Stimulated activated CD8-positive, alpha-beta memory T cell treated with anti-CD3 and anti-CD28 coated beads, Interleukin-4, amount 100 ng/mL, for 4 hours (primary cell): ENCODE data around the gene PPM1G.
"Not testable (repeated sequence)": the region's sequence is repeated elsewhere in the genome, so short reads cannot be mapped to it uniquely, and the experiment has no call there.

ENCODE experiments used
- DNase-seq, 2 donors: peaks; one replicate each; pipeline ENCODE4 v3.0.0-alpha.2; 2020; ENCODE audit warnings: low read depth in 2 of 2, low spot score in 1 of 2

PPM1G gene, protein sequence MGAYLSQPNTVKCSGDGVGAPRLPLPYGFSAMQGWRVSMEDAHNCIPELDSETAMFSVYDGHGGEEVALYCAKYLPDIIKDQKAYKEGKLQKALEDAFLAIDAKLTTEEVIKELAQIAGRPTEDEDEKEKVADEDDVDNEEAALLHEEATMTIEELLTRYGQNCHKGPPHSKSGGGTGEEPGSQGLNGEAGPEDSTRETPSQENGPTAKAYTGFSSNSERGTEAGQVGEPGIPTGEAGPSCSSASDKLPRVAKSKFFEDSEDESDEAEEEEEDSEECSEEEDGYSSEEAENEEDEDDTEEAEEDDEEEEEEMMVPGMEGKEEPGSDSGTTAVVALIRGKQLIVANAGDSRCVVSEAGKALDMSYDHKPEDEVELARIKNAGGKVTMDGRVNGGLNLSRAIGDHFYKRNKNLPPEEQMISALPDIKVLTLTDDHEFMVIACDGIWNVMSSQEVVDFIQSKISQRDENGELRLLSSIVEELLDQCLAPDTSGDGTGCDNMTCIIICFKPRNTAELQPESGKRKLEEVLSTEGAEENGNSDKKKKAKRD

GRCh38 chr2:27409321-27410073 is at the start of gene PPM1G:
TSS of gene PPM1G (minus strand) at chr2:27409591. CDS start at chr2:27409422, 169 bp downstream.
- DNase-seq = peak; percentile 93 to 94

- DNase-seq = no peak
Observed at GRCh38 chr2:27453968-27454367, 44.6 kb upstream of the PPM1G start.

DNA sequence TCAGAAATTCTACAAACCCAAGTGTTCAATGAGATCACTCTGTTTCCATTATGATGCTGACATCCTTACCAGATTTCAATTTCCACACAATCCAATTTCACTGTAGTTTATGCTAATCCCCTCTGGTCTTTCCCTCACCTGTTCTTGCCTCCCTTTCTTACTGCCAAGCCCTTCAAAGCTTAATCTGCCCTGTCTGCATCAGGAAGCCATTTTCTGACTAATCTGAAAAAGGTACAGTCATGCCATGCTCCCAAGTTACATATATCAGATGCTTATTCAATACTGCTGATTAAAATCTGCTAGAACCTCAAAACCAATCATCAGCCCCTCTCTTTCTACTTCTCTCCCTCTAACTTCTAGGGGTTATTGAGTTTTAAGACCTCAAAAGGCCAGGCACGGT is 41.7 kb upstream of the PPM1G start:
- no peak for DNase-seq

GRCh38 chr2:27448381-27448780 is 39.0 kb upstream of the PPM1G start:
- DNase-seq = no peak

DNA sequence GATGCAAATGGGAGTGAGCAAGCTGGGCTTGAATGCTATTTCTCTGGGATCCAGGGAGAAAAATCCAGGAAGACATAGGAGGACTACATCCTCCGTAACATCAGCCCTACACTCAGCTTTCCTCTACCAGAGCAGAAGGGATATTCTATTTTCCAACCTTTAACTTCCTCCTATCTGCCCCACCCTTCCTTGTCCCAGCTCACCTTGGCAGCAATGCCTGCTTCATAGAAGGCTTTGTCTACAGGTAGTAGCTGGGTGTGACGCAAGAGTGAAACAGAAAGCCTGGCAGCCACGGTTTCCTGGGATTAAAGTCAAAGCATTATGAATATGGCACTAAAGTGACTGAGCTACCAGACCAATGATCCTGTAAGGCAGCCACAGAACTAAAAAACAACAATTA is 36.7 kb upstream of the PPM1G start:
- no peak for DNase-seq

DNA sequence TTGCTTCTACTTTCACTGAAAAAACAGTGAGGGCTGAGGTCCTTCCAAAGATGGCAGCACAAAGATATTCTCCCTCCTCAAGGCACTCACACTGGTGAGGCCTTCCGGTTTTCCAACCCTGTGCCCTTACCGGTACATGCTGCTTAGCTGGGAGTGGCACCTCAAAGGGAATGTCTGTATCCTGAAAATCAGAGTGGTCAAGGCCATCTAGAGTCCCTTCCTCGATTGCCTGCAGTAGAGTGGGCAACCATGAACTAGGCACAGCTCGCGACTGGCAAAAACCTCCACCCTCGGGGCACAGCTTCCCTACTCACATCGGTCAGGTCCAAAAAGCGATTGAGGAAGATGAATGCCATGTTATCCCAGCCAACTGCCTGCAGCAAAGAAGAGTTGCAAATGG is 36.2 kb upstream of the PPM1G start:
- DNase-seq = no peak

- no peak for DNase-seq
Observed at GRCh38 chr2:27445155-27445554, 35.8 kb upstream of the PPM1G start.

- no peak for DNase-seq
Observed at GRCh38 chr2:27442920-27443282, 33.5 kb upstream of the PPM1G start.

DNA sequence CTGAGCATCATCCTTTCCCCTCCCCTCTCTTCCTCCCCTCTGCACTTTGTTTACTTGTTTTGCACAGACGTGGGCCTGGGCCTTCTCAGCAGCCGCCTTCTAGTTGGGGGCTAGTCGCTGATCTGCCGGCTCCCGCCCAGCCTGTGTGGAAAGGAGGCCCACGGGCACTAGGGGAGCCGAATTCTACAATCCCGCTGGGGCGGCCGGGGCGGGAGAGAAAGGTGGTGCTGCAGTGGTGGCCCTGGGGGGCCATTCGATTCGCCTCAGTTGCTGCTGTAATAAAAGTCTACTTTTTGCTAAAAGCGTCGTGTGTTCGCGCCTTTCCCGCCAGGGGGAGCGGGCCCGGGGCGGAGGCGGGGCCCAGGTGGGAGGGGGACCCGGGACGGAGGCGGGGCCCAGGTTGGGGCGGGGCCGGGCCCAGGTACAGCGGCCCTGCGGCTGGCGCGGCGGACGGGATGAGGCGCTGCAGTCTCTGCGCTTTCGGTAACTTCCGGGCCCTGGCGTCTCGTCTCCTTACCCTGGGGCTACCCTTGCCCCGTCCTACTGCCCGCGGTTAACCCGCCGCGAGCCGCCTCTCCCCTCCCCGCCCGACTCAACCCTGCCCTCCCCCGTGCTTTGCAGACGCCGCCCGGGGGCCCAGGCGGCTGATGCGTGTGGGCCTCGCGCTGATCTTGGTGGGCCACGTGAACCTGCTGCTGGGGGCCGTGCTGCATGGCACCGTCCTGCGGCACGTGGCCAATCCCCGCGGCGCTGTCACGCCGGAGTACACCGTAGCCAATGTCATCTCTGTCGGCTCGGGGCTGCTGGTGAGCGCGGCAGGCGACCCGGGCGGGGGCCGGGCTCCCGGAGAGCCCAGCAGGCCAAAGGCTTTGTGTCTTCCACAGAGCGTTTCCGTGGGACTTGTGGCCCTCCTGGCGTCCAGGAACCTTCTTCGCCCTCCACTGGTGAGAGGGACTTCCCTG is 32.8 kb upstream of the PPM1G start, which contains the start of gene KRTCAP3:
Gene KRTCAP3 (plus strand): TSS at position 424 of the 962 bp plus-strand sequence. CDS start 32 bp downstream, at position 456.
- DNase-seq = peak in 1 of 2 donors; percentile 21

- DNase-seq = no peak
Observed at GRCh38 chr2:27441226-27441926, 32.0 kb upstream of the PPM1G start.

- DNase-seq = no peak
Observed at GRCh38 chr2:27435628-27436027, 26.2 kb upstream of the PPM1G start.

- DNase-seq = no peak
Observed at GRCh38 chr2:27431395-27431794, 22.0 kb upstream of the PPM1G start.

- peak in 1 of 2 donors; percentile 54 for DNase-seq
Observed at GRCh38 chr2:27428978-27429541, 19.7 kb upstream of the PPM1G start.

DNA sequence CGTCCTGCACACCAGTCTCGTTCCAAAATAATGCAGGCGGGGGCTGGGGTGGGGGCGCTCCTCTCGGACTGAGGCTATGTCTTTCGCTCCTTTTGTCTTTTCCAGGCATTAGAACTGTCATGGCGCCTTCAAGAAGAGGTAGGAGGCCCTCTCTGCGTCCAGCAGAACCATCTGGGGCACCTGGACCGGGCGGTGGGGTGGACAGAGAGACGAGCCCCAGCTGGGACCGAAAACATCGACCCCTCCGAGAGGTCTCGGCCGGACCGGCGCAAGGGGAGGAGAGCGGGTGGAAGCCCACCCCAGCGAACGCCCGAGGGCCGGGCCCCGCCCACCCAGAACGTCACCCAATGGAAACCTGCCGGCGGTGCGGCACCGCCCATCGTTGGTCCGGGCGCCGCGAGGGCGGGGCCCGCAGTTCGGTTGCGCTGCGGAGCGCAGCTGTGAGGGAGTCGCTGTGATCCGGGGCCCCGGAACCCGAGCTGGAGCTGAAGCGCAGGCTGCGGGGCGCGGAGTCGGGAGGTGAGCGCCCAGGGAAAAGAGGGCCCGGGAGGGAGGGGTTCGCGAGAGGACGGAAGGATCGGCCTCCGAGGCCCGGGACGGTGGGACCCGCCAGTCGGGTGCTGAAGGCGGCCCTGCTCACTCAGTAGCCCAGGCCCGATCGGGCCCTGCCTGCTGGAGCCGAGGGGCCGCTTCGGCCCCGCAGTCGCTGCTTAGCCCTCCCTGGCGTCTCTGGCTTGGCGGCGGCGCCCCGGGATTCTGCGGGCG is 19.0 kb upstream of the PPM1G start, which contains the start of gene NRBP1:
Gene NRBP1 (plus strand): TSS at position 419 of the 765 bp plus-strand sequence. CDS start 4,643 bp downstream, outside the sequence.
- DNase-seq = peak; percentile 75 to 85

GRCh38 chr2:27427863-27428212 is 18.4 kb upstream of the PPM1G start:
- DNase-seq = no peak

- not testable (repeated sequence) for DNase-seq
Observed at GRCh38 chr2:27425039-27425438, 15.6 kb upstream of the PPM1G start.

DNA sequence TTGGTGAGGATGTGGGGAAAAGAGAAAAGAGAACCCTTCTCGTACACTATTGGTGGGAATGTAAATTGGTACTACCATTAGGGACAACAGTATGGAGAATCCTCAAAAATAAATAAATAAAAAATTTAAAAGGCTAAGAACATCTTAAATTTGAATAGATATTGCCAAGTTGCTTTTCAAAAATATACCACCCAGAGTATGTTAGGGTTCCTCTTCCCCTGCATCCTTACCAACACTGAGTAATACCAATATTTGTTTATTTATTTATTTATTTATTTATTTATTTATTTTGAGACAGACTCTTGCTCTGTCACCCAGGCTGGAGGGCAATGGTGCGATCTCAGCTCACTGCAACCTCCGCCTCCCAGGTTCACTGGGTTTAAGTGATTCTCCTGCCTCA is 13.6 kb upstream of the PPM1G start:
- no peak for DNase-seq

DNA sequence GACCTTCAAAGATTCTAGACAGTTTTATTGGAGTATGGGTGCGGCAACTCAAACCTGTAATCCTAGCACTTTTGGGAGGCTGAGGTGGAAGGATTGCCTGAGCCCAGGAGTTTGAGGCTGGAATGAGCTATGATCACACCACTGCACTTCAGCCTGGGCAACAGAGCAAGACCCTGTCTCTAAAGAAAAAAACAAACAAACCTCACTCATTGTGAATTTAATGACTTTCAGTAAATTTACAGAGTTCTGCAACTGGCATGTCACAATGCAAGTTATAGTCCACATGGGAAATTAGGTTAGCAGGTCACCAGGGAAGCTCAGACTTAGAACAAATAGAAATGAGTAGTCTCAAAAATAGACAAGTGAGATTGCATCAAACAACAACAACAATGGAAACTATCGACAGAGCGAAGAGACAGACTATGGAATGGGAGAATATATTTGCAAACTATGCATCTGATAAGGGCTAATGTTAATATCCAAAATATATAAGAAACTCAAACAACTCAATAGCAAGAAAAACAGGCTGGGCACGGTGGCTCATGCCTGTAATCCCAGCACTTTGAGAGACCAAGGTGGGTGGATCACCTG is 12.4 kb upstream of the PPM1G start:
- DNase-seq = no peak

- no peak for DNase-seq
Observed at GRCh38 chr2:27420996-27421395, 11.6 kb upstream of the PPM1G start.
